Measurements from ENCODE around the gene NEIL1. TPM values are rescaled to one million over a fixed set of nuclear protein-coding genes. Genes with fewer than 3 reads are reported as not detected.
"Not testable (repeated sequence)": the region's sequence is repeated elsewhere in the genome, so short reads cannot be mapped to it uniquely, and the experiment has no call there.

Gene NEIL1, protein sequence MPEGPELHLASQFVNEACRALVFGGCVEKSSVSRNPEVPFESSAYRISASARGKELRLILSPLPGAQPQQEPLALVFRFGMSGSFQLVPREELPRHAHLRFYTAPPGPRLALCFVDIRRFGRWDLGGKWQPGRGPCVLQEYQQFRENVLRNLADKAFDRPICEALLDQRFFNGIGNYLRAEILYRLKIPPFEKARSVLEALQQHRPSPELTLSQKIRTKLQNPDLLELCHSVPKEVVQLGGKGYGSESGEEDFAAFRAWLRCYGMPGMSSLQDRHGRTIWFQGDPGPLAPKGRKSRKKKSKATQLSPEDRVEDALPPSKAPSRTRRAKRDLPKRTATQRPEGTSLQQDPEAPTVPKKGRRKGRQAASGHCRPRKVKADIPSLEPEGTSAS
- 21.6 TPM for total RNA-seq

DNA sequence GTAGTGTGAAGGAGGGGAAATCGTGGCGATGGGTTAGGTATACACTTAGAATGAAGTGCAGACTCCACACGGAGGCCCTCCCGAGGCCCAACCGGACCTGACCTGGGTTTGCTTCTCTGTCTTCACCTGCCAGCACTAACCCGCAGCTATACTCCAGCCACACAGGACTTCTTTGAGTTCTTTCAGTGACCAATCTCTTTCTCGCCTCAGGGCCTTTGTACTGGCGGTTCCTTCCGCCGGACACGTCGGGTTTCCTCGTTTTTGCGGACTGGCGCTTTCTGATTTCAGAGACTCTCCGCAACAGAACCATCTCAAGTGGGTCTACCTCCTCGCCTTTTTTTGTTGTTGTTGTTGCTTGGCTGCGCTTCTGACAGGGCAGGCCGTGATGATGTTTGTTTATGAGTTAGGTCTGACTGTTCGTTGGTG is at the start of gene NEIL1:
TSS of gene NEIL1 (plus strand) at position 244 of the 426 bp plus-strand sequence. CDS start 1,867 bp downstream, outside the sequence.
- DNase-seq (ENCODE audit: low spot score in 2 of 2): no peak
- no peak for FAIRE-seq

DNA sequence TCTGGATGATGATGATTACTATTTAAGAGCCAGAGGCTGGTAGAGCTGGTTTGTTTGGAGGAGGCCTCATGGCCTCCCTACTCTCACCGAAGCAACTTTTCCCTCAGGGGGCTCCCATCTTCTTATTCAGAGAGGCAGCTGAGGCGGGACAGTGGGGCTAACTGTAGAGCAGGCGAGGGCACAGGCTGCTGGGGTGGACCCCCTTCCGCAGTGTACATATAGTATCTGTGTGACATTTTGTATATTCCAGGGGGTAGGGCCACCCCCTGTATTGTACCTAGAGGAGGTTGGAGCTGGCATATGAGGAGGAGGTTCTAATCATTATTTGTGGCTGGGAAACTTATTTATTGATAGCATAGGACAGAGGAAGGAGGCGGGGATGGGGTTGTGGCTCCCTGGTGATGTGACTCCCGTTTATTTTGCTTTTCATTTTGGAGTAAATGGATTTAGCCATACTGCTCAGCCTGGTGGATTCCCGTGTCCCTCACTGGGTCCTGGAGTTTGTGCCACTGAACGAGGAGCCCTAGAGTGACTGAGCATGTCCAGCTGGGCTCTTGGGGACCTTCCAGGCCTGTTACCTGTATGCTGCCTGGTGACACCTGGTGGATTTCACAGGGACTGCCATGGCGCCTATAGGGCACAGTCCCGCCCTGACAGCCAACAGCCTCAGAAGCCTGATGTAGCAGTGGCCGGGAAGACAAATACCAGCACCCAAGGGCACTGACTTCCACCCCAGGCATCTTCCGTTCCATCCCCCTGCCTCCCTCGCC is 48.1 kb upstream of the NEIL1 start:
- not testable (repeated sequence) for DNase-seq (ENCODE audit: low spot score in 2 of 2); FAIRE-seq

DNA sequence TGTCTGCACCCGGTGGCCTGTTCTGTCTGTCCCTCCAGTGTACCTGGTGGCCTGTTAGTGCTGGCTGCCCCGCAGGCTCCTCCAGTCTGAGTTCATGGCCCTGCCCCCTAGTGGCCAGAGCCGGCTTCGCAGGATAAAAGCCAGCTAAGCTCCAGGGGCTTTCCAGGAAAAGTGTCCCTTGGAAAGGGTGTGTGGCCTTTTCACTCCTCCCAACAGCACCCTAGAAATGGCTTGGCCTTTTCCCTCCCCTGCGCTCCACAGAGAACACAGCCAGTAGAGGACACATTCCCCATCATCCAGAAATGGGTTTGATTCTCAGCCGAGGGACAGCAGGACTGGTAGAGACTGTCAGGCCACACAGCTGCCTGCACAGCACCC is 47.5 kb upstream of the NEIL1 start:
- FAIRE-seq; DNase-seq (ENCODE audit: low spot score in 2 of 2): not testable (repeated sequence)

DNA sequence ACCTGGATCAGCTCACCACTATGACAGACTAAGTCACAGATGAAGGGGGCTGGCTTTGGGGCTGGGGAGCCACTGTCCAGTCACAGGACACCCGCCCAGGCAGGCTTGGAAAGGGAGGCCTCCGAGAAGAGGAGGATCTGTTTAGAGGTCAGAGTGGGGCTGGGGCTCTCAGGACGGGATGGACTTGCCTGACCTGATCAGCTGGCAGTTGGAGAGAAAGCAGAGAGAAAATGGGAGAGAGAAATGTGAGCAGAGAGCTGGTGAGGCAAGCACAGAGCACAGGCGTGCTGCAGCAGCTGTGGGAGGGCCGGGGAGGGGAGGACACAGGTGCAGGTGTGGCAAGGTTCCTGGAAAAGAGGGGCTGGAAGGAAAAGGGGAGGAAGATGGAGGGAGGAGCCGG is 46.8 kb upstream of the NEIL1 start:
- DNase-seq (ENCODE audit: low spot score in 2 of 2); FAIRE-seq: not testable (repeated sequence)

DNA sequence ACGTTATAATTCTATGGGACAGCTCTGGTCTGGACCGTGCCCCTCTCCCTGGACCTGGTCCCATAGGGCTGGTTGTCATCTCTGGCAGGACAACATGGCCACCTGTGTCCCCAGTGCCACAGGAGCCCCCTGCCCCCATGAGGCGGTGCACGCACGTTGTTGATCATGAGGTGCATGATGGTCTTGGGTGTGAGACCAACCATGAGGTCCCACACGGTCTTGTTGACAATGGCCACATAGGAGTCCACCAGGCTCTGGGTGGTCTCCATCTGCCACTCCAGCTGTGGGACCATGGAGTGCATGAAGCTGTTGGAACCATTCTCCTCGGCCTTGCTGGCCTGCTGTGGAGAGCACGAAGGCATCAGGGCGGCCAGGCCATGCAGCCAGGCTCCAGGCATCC is 44.5 kb upstream of the NEIL1 start:
- DNase-seq (ENCODE audit: low spot score in 2 of 2): no peak
- FAIRE-seq: no peak

DNA sequence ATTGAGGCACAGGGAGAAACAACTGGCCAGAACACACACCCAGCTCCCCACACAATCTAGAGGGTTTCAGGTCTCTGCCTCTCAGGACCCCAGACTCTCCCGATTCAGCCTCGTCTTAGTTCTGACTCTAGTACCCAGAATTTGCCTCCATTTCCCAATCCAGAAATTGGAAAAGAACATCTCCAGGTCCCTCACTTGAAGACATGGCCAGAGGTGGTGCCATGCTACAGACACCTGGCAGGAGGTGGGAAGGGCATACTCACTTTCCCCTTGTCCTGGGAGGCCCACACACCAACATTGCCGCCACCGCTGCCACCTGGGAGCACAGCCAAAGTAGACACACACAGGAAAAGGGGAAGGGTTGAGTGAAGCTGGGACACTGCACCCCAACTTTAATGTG is 44.1 kb upstream of the NEIL1 start:
- FAIRE-seq; DNase-seq (ENCODE audit: low spot score in 2 of 2): not testable (repeated sequence)

DNA sequence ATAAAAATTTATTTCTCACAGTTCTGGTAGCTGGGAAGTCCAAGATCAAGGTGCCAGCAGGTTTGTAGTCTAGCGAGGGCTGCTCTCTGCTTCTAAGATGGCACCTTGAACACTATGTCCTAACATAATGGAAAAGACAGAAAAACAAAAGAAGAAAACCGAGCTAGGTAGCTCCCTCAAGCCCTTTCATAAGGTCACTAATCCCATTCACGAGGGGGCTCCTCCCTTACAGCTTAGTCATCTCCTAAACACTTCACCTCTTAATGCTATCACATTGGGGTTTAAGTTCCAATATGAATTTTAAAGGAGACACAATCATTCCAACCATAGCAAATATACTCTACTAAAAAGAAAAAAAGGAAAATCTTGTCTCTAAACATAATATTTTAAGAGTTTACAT is 40.7 kb upstream of the NEIL1 start:
- DNase-seq (ENCODE audit: low spot score in 2 of 2) (no peak), FAIRE-seq (no peak)

DNA sequence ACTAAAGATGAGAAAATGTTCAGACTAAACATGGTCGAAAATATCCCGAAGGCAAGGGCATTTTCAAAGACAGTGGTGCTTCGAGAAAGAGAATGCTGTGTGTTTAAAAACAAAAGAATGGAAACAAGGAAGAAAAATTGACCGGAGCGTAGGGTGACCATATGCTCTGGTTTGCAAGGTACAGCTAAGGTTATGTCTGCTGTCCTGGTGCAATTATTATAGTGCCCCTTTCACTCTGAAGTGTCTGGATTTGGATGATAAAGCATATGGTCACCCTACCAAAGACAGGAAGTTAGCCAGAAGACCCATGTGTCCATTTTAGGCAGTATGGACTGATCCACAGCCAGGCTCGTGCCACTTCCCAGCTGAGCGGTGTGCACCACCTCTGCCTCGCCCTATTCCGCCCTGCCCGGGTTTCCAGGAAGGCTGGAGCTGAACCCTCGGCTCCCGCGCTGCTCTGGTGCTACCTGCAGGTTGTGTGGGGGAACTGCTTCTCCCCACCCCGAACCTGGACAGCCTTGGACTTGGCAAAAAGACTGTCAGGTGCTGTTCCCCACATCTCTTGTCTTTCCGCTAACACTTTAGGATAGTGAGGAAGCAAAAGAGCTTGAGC is 39.0 kb upstream of the NEIL1 start:
- FAIRE-seq (no peak), DNase-seq (ENCODE audit: low spot score in 2 of 2) (no peak)

DNA sequence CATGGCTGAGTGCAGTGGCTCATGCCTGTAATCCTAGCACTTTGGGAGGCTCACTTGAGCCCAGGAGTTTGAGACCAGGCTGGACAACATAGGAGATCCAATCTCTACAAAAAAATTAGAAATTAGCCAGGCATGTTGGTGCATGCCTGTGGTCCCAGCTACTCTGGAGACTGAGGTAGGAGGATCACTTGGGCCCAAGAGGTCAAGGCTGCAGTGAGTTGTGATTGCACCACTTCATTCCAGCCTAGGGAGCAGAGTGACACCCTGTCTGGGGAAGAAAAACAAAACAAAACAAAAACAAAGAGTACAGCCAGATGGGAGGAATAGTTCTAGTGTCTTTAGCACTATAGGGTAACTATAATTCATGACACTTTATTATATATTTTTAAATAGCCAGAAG is 37.1 kb upstream of the NEIL1 start:
- FAIRE-seq (no peak), DNase-seq (ENCODE audit: low spot score in 2 of 2) (no peak)

DNA sequence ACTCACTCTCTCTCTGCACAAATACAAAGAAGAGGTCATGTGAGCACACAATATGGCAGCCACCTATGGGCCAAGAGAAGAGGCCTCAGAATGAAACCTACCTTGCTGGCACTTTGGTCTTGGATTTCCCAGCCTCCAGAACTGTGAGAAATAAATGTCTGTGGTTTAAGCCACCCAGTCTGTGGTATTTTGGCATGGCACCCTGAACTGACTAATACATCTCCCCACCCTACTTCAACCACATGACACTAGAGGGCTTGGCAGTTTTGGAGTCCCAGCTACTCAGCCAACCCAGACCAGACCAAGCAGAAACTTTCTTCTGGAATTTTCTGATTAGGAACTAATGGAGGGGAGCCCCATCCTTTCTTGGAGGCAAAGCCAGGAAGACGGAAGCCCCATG is 34.3 kb upstream of the NEIL1 start:
- DNase-seq (ENCODE audit: low spot score in 2 of 2): not testable (repeated sequence)

DNA sequence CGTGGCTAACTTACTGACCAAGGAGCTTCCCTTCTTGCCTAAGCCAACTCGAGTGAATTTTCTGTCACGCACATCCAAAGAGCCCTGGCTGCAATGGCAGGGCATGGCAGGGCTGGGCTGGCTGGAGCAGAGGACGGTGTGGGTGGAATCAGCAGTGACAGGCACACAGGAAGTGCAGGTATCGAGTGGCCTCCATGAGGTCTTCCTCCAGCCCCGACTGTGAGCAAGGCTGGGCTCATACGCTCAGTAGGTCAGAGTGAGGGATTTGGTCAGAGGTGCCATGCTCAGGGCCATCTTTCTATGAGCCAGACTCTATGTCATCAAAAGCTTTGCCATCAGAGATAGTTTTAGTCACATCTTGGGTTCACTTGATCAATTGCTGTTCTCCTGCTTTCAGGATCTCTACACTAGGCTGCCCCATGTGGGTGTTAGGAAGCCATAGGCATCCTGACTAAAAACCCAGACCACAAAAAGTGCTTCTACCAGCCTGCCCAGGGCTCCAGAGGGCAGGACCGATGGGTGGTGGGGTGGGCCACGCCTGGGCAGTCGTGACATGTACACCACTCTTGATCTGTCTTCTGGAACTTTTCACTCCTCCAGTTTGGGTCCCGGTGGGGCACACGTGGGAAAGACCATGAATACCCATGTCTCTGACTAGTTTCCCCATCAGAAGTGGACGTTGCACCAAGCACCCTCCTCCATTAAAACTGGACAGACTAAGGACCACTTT is 33.6 kb upstream of the NEIL1 start:
- FAIRE-seq (no peak), DNase-seq (ENCODE audit: low spot score in 2 of 2) (no peak)

More for the DNA sequence above, 34.3 kb upstream of the NEIL1 start:
- FAIRE-seq: not testable (repeated sequence)

DNA sequence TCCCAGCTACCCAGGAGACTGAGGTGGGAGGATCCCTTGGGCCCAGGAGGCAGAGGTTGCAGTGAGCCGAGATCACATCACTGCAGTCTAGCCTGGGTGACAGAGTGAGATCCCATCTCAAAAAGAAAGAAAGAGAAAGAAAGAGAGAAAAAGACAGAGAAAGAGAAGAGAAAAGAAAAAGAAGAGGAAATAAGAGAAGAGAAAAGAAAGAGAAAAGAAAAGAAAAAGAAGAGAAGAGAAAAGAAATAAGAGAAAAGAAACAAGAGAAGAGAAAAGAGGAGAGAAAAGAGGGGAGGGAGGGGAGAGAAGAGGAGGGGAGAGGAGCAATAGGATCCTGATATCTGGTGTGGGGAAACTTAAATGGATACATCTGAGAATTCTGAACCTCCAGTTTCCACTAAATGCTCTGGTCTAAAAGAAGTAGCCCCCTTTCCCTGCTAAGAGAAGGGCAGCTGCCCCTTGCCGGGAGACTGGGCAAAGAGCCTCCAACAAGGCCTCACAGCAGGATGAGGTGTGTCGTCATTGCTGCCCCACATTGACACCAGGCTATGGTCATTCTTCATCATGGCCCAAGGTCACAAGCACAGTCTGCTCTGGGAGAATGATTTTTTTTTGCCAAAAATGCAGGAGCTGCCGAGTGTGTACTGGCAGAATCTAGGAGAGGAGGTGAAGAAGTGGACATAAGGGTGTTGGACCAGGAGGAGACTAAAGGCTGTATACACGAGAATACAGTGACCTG is 32.1 kb upstream of the NEIL1 start:
- DNase-seq (ENCODE audit: low spot score in 2 of 2): no peak
- no peak for FAIRE-seq

DNA sequence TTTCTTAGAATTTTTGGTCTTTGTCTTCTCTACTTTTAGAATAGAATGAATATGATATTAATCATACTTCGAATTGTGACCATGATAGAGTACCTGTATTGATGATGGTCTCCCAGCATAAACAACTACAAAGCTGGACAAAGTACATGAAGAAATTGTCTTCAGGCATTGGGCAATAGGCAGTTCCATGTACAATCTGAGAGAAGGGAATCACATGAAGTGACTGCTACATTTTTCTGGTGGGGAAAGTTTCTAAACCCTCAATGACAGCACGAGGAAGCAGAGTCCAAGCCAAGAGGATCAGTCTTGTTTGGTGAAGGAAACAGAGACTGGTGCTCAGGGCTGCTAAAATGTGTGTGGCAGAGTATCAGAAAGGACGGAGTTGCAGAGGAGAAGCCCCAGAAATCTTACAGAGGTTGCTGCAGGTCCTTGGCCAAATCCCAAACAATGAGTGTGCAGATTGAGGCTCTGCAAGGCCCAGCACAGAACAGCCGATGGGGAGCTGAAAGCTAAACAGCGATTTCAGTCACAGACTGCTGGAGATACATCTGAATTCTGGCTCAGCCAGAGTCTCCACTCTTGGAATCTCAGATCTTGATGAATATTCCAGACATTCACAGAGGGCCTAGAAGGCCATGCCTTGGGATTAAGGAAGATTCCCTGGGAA is 27.5 kb upstream of the NEIL1 start:
- not testable (repeated sequence) for FAIRE-seq; DNase-seq (ENCODE audit: low spot score in 2 of 2)

DNA sequence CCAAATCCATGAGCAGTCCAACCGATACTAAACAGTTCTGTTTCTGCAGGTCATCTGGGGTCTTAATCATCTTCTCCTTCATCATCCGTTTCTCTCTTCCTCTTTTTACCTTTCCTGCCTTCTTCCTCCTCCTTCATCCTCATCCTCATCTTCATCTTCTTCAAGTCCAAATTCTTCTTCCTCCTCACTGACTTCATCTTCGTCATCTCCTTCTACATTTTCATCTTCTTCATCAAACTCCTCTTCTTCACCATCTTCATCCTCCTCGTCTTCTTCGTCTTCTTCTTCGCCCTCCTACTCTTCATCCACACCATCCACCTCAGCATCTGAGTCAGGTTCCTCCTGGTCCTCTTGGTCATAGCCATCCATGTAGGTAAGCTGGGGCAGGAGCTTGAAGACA is 25.1 kb upstream of the NEIL1 start:
- DNase-seq (ENCODE audit: low spot score in 2 of 2) (no peak), FAIRE-seq (no peak)

DNA sequence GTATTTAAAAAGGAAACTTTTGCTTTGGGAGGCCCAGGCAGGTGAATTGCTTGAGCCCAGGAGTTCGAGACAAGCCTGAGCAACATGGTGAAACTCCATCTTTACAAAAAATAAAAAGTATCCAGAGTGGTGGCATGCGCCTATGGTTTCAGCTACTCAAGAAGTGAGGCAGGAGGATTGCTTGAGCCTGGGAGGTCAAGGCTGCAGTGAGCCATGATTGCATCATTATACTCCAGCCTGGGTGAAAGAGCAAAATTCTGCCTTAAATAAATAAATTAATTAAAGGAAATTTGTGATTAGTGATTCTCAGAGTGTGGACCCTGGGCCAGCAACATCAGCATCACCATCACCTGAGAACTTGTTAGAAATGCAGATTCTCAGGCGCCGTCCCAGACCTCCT is 20.9 kb upstream of the NEIL1 start:
- FAIRE-seq: no peak

DNA sequence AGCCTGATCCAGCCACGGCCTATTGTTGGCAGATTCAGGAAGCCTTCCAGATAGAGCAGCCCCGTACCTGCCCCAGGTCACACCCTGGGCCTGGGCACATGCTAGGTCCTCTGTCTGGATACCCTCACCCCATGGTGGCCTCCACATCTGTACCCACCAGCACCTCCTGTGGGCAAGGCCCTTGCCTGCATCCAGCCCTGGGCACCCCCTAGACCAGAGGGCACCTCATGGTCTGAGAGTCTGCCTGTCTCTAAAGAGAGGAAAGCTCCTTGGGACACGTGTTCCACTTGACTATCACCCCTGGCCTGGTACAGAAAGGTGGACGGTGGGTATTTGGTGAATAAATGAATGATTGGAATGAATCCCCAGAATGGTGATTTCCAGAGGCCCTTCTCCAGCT is 19.8 kb upstream of the NEIL1 start:
- no peak for DNase-seq (ENCODE audit: low spot score in 2 of 2)
- no peak for FAIRE-seq

More for the DNA sequence above, 20.9 kb upstream of the NEIL1 start:
- DNase-seq (ENCODE audit: low spot score in 2 of 2): no peak

DNA sequence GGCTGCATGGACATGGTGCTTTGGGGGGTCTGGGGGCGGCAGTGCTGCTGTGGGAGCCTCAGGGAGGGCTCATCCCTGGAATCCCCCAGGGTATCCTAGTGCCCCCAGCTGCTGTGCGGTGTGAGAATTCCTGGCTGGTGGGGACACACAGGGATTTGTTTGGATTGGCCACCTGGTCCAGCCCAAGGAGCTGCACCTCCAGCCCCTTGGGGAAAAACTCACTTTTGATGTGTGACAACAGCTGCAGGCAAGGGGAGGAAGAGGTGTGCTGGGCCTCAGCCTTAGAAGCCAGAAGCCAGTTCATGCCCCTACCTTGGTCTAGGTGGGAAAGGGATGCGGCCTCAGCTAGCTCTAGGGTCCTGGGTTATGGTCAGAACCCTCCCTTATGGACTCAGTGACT is 19.3 kb upstream of the NEIL1 start:
- no peak for FAIRE-seq
- DNase-seq (ENCODE audit: low spot score in 2 of 2): no peak

DNA sequence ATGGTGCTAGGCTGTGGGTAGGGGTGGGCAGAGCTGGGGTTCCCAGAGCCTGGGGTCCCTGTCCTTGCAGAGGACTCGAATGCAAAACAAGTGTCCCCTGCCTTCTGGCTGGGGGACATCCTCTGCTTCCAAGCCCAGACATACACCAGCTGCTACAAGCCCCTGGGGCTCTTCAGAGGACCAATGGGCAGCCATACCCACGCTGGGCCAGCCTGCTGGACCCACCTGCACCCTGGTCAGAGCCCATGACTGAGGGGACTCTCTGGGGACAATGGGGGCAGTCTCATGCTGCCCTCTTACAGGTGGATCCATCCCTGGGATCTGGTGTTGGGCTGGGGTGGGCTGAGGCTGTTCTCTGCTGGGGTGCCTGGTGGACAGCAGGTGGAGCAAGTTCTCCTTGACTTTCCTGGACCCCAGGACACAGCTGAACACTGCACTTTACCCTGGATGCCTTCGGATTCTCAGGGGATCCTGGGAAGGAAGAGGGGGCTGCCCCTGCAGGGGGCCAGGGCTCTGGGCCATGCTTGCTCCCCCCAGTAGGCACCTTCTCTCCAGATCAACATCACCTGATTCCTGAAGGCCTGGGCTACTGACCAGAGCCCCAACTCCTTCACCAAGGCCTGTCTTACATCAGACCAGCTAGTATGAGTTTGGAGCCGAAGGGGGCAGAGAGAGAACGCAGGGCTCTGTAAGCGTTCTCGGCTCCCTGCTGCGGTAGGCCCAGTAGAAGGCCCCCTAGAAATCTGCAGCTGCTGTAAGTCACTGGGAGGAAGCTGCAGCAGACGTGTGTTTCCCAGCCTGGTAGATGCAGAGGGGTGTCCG is 18.1 kb upstream of the NEIL1 start:
- DNase-seq (ENCODE audit: low spot score in 2 of 2): no peak
- no peak for FAIRE-seq
